K562 (cell line): ENCODE measurements around the gene SRRM5. TPM values are rescaled to one million over a fixed set of nuclear protein-coding genes. Genes with fewer than 3 reads are reported as not detected.

ENCODE experiments used
- CBFA2T2 ChIP-seq: fragments of 450-650 bp; conservative IDR thresholded peaks from 2 replicates; pipeline ENCODE4 v1.6.1; 2017; ENCODE audit warnings: mild to moderate bottlenecking
- CEBPG ChIP-seq, 3 experiments: fragments of 200-800 bp in 1 of 3; sonication (Bioruptor generic) in 1 of 3; sonication (generic) in 1 of 3; formaldehyde crosslinking in 1 of 3; IDR thresholded peaks in 2 of 3; conservative IDR thresholded peaks in 1 of 3; 2 replicates each; pipeline versions ENCODE4 v1.6.1 to v1.8.0; 2016 to 2022; ENCODE audit warnings: missing compliant biosample characterization in 2 of 3, missing genetic modification characterization in 2 of 3, mild to moderate bottlenecking in 1 of 3, missing genetic modification reagents in 1 of 3
- CHD2 ChIP-seq: IDR thresholded peaks from 2 replicates; pipeline ENCODE4 v1.6.1; 2011; ENCODE audit warnings: low read depth, low read length
- DMBX1 ChIP-seq: fragments of 250-450 bp; sonication (Bioruptor Pico); IDR thresholded peaks from 2 replicates; pipeline ENCODE4 v1.8.0; 2022; ENCODE audit warnings: inconsistent platforms, mild to moderate bottlenecking, moderate library complexity, borderline replicate concordance
- ELF1 ChIP-seq: fragments of 200-800 bp; sonication (Bioruptor generic); IDR thresholded peaks from 2 replicates; pipeline ENCODE4 v1.6.1; 2016; ENCODE audit warnings: missing genetic modification characterization, missing compliant biosample characterization
- FIP1L1 ChIP-seq: fragments of 200-400 bp; formaldehyde crosslinking; IDR thresholded peaks from 2 replicates; pipeline ENCODE4 v1.6.1; 2018; ENCODE audit warnings: mild to moderate bottlenecking, low read depth, low read length; ENCODE audit not compliant: poor library complexity, severe bottlenecking
- HDAC1 ChIP-seq, 2 experiments: fragments of 450-650 bp; IDR thresholded peaks; 2 replicates each; pipeline ENCODE4 v1.6.1; 2016 to 2017; ENCODE audit warnings: inconsistent platforms in 1 of 2, mild to moderate bottlenecking in 1 of 2, moderate library complexity in 1 of 2
- HLTF ChIP-seq: fragments of 450-650 bp; IDR thresholded peaks from 2 replicates; pipeline ENCODE4 v1.6.1; 2016
- HMG20B ChIP-seq: fragments of 250-450 bp; sonication (Bioruptor Pico); IDR thresholded peaks from 2 replicates; pipeline ENCODE4 v1.5.0; 2021; ENCODE audit warnings: mild to moderate bottlenecking
- SAP30 ChIP-seq: fragments of 200-600 bp; sonication (generic); IDR thresholded peaks from 2 replicates; pipeline ENCODE4 v1.6.1; 2012; ENCODE audit warnings: borderline replicate concordance, low read depth, mild to moderate bottlenecking, moderate library complexity, low read length, control low read depth, inconsistent platforms; ENCODE audit not compliant: insufficient read depth, poor library complexity, severe bottlenecking
- SIN3A ChIP-seq, 2 experiments: fragments of 150-350 bp in 1 of 2; IDR thresholded peaks; 2 replicates each; pipeline ENCODE4 v1.6.1; 2011 to 2016; ENCODE audit warnings: borderline replicate concordance in 2 of 2, low read depth in 2 of 2, low read length in 2 of 2, mild to moderate bottlenecking in 2 of 2, moderate library complexity in 2 of 2; ENCODE audit not compliant: control insufficient read depth in 1 of 2
- SIN3B ChIP-seq: fragments of 450-650 bp; IDR thresholded peaks from 2 replicates; pipeline ENCODE4 v1.6.1; 2017; ENCODE audit warnings: low read depth, mild to moderate bottlenecking, moderate library complexity
- SMARCA4 ChIP-seq: fragments of 450-650 bp; IDR thresholded peaks from 2 replicates; pipeline ENCODE4 v1.6.1; 2016
- TAF15 ChIP-seq: fragments of 200-400 bp; formaldehyde crosslinking; IDR thresholded peaks from 2 replicates; pipeline ENCODE4 v1.6.1; 2017; ENCODE audit warnings: mild to moderate bottlenecking, low read depth, low read length, moderate library complexity
- THRB ChIP-seq: fragments of 450-650 bp; formaldehyde crosslinking; conservative IDR thresholded peaks from 2 replicates; pipeline ENCODE4 v1.4.0; 2022; ENCODE audit warnings: mild to moderate bottlenecking, missing genetic modification characterization
- U2AF1 ChIP-seq: fragments of 200-400 bp; formaldehyde crosslinking; optimal IDR thresholded peaks from 2 replicates; pipeline ENCODE3; 2017; ENCODE audit warnings: mild to moderate bottlenecking, low read depth, low read length, moderate library complexity
- YY1 ChIP-seq, 3 experiments: IDR thresholded peaks; 2 replicates each; pipeline ENCODE4 v1.6.1; 2011; ENCODE audit warnings: low read length in 2 of 3, mild to moderate bottlenecking in 2 of 3, moderate library complexity in 2 of 3, borderline replicate concordance in 1 of 3, control low read depth in 1 of 3, low read depth in 1 of 3; ENCODE audit not compliant: insufficient read depth in 3 of 3, insufficient replicate concordance in 2 of 3, control insufficient read depth in 1 of 3, insufficient read length in 1 of 3; ENCODE audit errors: extremely low read depth in 1 of 3
- ZC3H11A ChIP-seq: IDR thresholded peaks from 2 replicates; pipeline ENCODE4 v1.6.1; 2012; ENCODE audit warnings: low read depth, low read length, improper control_type of control experiment
- ZNF717 ChIP-seq: fragments of 250-450 bp; sonication (Bioruptor Pico); IDR thresholded peaks from 2 replicates; pipeline ENCODE4 v1.5.0; 2021
- polyA plus RNA-seq, 8 experiments: library from polyadenylated mRNA; depleted of rRNA in 4 of 8; stranded (reverse) in 5 of 8; unstranded in 3 of 8; fragments of >200 nt; fragmentation: Nextera tagmentation in 2 of 8; fragmentation: Illumina TruSeq in 1 of 8; extraction: Ambion mirVana in 2 of 8; extraction: Trizol in 1 of 8; gene quantifications; 2 replicates each; pipeline versions ENCODE4 v1.2.1 to v1.2.3, GENCODE V29; 2011 to 2014; ENCODE audit warnings: inconsistent platforms in 1 of 8, missing spikeins in 1 of 8
- total RNA-seq, 7 experiments: library from RNA; depleted of rRNA in 6 of 7; stranded (reverse); fragments of >200 nt in 6 of 7; fragmentation: Illumina TruSeq in 2 of 7; extraction: Trizol in 2 of 7; gene quantifications; 2 replicates each; pipeline versions ENCODE4 v1.2.1 to v1.2.3, GENCODE V29; 2011 to 2021; ENCODE audit warnings: low replicate concordance in 1 of 7
- TF ChIP-seq, protein P1 (sequence below): IDR thresholded peaks from 2 replicates; pipeline ENCODE4 v1.6.1; 2011; ENCODE audit warnings: borderline replicate concordance, low read depth, mild to moderate bottlenecking, moderate library complexity, low read length; ENCODE audit not compliant: insufficient read depth, poor library complexity, severe bottlenecking
- TF ChIP-seq, protein P2 (sequence below): fragments of 250-450 bp; sonication (Bioruptor Pico); IDR thresholded peaks from 2 replicates; pipeline ENCODE4 v1.5.0; 2021

The SRRM5 gene
- total and polyA plus RNA-seq, 9 of the 15 experiments (the other 6 are each of a cell fraction or from before 2014, with no cell fraction given): 0.09 to 0.45 (median 0.18) TPM; not detected in 2

DNA sequence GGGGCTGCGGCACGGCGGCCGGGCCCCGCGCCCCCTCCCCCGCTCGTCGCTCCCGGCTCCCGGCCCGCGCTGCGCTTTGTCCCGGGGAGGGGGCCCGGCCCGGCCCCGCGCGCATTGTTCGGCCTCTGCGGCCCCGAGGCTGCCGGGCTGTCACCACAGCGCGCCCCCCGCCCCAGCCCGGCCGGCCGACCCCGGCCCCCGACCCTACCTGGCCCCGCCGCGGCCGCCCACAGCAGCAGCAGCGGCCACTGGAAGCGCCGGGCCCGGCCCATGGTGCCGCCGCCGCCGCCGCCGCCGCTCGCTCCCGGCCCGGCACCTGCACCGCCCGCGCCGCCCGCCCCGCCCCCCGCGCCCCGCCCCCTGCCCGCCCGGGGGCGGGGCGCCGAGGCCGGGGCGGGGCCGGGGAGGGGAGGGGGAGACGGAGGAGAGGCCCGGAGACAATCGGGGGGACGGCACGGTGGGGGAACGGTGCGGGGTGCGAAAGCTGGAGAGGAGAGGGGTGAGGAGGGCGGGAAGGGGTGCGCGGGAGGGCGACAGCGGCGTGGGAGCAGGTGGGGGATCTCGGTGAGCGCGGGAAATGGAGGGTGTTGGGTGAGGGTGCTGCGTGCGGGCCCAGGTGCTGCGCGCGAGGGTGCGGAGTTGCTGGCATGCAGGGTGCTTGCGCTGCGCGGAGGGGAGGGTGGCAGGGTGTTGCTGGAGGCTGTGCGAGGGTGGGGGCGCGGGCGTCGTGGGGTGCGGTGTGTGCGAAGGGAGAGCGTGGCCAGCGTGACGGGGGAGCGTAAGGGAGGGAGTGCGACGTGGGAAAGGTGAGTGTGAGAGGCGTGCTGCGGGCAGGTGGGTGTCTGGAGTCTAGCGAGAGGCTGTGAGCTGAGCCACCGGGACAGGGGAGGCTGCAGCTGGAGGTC is 27.9 kb downstream of the SRRM5 start, which contains the start of gene CADM4 (continued):
- TF ChIP-seq, protein P1, sequence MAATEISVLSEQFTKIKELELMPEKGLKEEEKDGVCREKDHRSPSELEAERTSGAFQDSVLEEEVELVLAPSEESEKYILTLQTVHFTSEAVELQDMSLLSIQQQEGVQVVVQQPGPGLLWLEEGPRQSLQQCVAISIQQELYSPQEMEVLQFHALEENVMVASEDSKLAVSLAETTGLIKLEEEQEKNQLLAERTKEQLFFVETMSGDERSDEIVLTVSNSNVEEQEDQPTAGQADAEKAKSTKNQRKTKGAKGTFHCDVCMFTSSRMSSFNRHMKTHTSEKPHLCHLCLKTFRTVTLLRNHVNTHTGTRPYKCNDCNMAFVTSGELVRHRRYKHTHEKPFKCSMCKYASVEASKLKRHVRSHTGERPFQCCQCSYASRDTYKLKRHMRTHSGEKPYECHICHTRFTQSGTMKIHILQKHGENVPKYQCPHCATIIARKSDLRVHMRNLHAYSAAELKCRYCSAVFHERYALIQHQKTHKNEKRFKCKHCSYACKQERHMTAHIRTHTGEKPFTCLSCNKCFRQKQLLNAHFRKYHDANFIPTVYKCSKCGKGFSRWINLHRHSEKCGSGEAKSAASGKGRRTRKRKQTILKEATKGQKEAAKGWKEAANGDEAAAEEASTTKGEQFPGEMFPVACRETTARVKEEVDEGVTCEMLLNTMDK: no peak
- TF ChIP-seq HDAC1 (IDR thresholded peaks at IDR 0.05): peak in 1 of 2 experiments; percentile 73; a peak in 1 of 4 replicates
- peak; percentile 41; the same call in 1 of the 2 replicates for TF ChIP-seq HLTF
- no peak for TF ChIP-seq SIN3A (IDR thresholded peaks at IDR 0.05; ENCODE audit: borderline replicate concordance in 2 of 2, control insufficient read depth in 1 of 2, low read depth in 2 of 2, low read length in 2 of 2)
- TF ChIP-seq ZC3H11A: no peak
- no peak for TF ChIP-seq ELF1
- TF ChIP-seq, protein P2, sequence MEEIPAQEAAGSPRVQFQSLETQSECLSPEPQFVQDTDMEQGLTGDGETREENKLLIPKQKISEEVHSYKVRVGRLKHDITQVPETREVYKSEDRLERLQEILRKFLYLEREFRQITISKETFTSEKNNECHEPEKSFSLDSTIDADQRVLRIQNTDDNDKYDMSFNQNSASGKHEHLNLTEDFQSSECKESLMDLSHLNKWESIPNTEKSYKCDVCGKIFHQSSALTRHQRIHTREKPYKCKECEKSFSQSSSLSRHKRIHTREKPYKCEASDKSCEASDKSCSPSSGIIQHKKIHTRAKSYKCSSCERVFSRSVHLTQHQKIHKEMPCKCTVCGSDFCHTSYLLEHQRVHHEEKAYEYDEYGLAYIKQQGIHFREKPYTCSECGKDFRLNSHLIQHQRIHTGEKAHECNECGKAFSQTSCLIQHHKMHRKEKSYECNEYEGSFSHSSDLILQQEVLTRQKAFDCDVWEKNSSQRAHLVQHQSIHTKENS (CRISPR knock-in tag): no peak
- TF ChIP-seq CHD2: no peak
- TF ChIP-seq U2AF1: no peak
- TF ChIP-seq HMG20B (CRISPR knock-in tag): no peak
- TF ChIP-seq SAP30: no peak
- no peak for TF ChIP-seq THRB (CRISPR knock-in tag)
- TF ChIP-seq DMBX1 (CRISPR knock-in tag): no peak
- TF ChIP-seq CBFA2T2: no peak
- no peak for TF ChIP-seq CEBPG (CRISPR knock-in tag; IDR thresholded peaks at IDR 0.05)
- TF ChIP-seq CEBPG (tag; conservative IDR thresholded peaks at IDR 0.05 in 1 of 2, IDR thresholded peaks at IDR 0.05 in 1 of 2): no peak
- no peak for TF ChIP-seq SIN3B
- no peak for TF ChIP-seq ZNF717 (CRISPR knock-in tag)
- TF ChIP-seq FIP1L1: peak; percentile 21
- no peak for TF ChIP-seq SMARCA4
- peak in 1 of 3 experiments; percentile 8 for TF ChIP-seq YY1 (IDR thresholded peaks at IDR 0.05; ENCODE audit: borderline replicate concordance in 1 of 3, control insufficient read depth in 1 of 3, extremely low read depth in 1 of 3, insufficient read depth in 3 of 3, insufficient read length in 1 of 3, insufficient replicate concordance in 2 of 3, low read depth in 1 of 3, low read length in 2 of 3)
- TF ChIP-seq TAF15: no peak
